ENCODE measurements around the gene GBX1.

The GBX1 gene

DNA sequence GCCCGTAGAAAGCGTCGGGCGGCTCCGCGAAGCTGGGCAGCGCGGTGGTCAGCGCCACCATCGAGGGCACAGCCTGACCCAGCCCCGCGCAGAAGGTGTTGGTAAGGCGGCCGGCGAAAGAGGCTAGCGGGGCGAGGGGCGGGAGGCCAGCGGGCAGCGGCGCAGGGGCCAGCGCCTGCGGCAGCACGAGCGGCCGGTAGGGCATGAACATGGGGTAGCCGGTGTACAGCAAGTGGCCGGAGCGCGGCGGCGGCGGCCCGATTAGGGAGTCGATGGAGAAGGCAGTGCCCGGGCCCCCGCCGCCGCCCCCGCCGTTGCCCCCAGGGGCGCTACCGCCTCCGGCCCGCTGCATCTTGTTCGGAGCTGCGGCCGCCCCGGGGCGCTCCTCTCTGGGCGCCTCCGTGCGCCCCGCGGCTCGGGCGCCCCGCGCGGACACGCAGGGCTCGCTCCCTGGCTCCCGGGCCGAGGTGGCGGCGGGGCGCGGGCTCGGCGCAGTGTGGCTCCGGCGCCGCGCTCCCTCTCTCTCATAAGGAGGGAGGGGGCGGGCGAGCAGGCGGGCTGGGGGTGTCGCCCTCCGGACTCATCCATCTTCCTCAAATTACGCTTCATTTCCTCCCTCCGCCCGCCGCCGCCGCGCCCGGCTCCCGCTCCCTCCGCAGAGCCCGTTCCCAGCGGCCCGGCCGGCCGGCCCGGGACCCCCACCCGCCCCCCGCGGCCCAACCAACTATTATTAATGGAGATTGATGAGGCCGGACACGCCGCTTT is at the start of gene GBX1:
GBX1 (minus strand) TSS at position 498 of the 765 bp plus-strand sequence; CDS start at position 352, 146 bp downstream.
- no peak for DNase-seq (ENCODE audit: low read depth)

GRCh38 chr7:151215396-151215795 is 47.9 kb upstream of the GBX1 start:
- no peak for DNase-seq (ENCODE audit: low read depth)

- no peak for DNase-seq (ENCODE audit: low read depth)
Measured at GRCh38 chr7:151213826-151214225, 46.3 kb upstream of the GBX1 start.

DNA sequence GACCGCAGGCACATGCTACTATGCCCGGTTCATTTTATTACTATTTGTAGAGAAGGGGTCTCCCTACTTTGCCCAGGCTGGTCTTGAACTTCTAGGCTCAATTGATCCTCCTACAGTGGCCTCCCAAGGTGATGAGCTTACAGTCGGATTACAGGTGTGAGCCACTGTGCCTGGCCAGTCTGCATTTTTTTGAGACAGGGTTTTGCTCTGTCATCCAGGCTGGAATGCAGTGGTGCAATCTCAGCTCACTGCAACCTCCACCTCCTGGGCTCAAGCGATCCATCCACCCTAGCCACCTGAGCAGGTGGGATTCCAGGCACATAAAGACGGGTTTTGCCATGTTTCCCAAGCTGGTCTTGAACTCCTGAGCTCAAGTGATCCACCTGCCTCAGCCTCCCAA is 45.1 kb upstream of the GBX1 start:
- no peak for DNase-seq (ENCODE audit: low read depth)

GRCh38 chr7:151211155-151211772 is 43.8 kb upstream of the GBX1 start:
- DNase-seq (ENCODE audit: low read depth): no peak

GRCh38 chr7:151210087-151210854 is 42.8 kb upstream of the GBX1 start, which contains the start of gene H2BK1:
Gene H2BK1, minus strand, starts transcription at chr7:151210488. Its CDS starts 170 bp downstream, at chr7:151210318.
- no peak for DNase-seq (ENCODE audit: low read depth)

GRCh38 chr7:151209588-151209987 is 42.1 kb upstream of the GBX1 start:
- DNase-seq (ENCODE audit: low read depth): no peak

GRCh38 chr7:151208253-151208862 is 40.9 kb upstream of the GBX1 start:
- DNase-seq (ENCODE audit: low read depth): no peak

- no peak for DNase-seq (ENCODE audit: low read depth)
Measured at GRCh38 chr7:151207804-151208203, 40.3 kb upstream of the GBX1 start.

GRCh38 chr7:151207315-151207714 is 39.8 kb upstream of the GBX1 start:
- no peak for DNase-seq (ENCODE audit: low read depth)

GRCh38 chr7:151206914-151207313 is 39.4 kb upstream of the GBX1 start:
- no peak for DNase-seq (ENCODE audit: low read depth)

GRCh38 chr7:151205730-151206129 is 38.2 kb upstream of the GBX1 start:
- no peak for DNase-seq (ENCODE audit: low read depth)

DNA sequence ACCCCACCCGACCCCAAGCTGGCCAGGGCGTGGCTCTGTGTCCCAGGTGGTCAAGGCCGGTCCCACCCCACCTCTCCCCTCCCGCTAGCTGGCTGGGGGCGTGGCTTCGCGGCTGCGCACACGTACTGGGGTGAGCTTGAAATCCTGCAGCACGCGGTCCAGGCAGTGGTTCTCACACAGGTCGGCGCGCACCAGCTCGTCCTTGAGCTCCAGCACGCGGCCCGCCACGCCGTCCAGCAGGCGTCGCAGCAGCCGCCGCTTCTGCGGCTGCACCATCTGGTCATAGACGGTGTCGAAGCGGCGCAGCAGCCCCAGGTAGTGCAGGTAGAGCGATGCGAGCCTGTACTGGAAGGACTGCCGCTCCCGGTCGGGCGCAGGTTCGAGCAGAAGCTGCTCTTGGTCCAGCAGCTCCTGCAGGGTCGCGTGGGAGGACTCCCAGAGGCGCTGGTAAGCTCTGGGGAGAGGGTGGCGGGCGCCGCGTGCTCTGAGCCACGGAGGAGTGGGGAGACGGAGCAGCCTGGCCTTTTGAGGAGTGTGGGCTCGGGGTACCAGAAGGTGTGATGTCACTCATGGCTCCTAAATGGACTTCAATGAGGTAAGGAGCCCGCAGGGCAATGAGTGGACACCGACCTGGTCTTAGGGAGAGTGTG is 37.0 kb upstream of the GBX1 start:
- DNase-seq (ENCODE audit: low read depth): no peak

GRCh38 chr7:151202836-151203235 is 35.3 kb upstream of the GBX1 start:
- DNase-seq (ENCODE audit: low read depth): no peak

- DNase-seq (ENCODE audit: low read depth): no peak
Measured at GRCh38 chr7:151201751-151202150, 34.3 kb upstream of the GBX1 start.

DNA sequence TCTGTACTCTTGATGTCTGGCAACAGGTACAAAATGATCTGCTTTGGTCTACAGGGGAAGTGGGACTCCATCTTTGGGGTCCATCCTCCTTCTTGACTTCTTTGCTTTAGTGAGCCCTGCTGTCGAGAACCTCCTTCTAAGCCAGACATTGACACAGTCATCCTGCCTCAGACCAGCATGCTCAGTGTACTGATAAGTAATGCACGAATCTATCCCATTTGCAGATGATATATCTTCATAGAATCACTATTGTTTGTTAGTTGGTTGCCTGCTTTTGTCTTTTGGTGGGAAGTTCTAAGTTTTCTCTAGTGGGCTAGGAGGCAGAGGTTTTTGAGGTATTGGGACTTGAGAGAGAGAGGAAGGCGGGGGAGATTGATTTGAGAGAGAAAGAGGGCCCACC is 33.9 kb upstream of the GBX1 start:
- DNase-seq (ENCODE audit: low read depth): no peak

DNA sequence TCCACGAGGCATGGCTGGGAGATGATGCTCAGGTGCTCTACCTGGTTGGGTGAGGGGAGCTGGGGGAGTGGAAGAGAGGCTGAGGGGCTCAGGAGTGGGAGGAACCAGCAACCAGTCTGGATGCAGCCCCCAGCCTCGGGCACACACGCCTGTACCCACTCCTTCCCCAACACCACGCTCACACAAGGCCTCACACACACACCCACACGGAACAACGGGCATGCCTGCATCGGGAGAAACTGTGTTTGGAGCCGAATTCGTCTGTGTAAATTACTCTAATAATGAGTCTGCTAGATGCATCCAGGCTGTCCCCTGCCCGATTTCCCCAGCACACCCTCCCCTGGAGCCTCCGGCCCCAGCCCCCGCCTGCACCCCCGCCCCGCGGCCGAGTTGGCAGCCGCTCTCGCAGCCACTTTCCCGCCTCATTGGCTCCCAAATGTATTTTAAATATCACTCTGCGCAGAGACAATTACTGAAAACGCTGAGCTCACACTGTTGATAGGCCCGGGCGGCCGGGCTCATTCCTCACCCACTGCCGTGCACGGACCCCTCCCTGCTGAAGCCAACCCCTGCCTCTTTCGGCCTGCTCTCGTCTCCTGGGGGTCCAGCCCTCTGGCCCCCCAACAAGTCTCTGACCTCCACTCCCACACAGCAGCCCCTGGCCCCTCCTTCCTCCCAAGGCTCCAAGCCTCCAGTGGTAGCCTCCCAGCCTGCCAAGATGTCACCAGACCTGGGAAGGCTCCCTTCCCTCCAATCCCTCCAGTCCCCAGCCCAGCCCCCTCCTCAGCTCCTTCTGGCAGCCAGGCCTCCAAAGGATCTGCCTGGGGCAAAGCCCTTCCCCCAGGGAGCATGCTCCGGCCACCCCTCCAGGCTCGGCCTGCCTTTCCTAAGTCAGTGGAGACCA is 31.7 kb upstream of the GBX1 start:
- DNase-seq (ENCODE audit: low read depth): no peak

DNA sequence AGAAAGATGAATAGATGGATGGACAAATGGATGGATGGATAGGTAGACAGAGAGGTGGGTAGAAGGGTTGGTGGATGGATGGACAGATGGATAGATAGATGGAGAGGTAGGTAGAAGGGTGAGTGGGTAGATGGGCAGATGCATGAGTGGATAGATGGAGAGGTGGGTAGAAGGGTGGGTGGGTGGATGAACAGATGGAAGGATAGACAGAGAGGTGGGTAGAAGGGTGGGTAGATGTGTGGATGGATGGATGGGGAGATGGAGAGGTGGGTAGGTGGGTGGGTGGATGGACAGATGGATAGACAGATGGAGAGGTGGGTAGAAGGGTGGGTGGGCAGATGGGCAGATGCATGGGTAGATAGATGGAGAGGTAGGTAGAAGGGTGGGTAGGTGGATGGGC is 30.4 kb upstream of the GBX1 start:
- no peak for DNase-seq (ENCODE audit: low read depth)

GRCh38 chr7:151195616-151196450 is 28.3 kb upstream of the GBX1 start:
- no peak for DNase-seq (ENCODE audit: low read depth)

- no peak for DNase-seq (ENCODE audit: low read depth)
Measured at GRCh38 chr7:151194188-151194587, 26.7 kb upstream of the GBX1 start.

All from CMK (cell line).